ENCODE data around the gene THSD1. TPM values are rescaled to one million over a fixed set of nuclear protein-coding genes. Genes with fewer than 3 reads are reported as not detected.
"Not testable (repeated sequence)": the region's sequence is repeated elsewhere in the genome, so short reads cannot be mapped to it uniquely, and the experiment has no call there.

THSD1 gene
- total RNA-seq, 1 donor from 2014 or later = 19.5 TPM

GRCh38 chr13:52345631-52346251 is 60.2 kb downstream of the THSD1 start:
- no peak for FAIRE-seq
- H3K4me3 ChIP-seq (ENCODE audit: low read depth, low read length) = no peak overlapping the region
- TF ChIP-seq CTCF (IDR thresholded peaks at IDR 0.05; ENCODE audit: insufficient read depth, low read length, severe bottlenecking) = no peak
- no peak for DNase-seq (ENCODE audit: low read depth)
- H3K36me3 ChIP-seq (ENCODE audit: control insufficient read depth, insufficient read depth, low read length) = no peaks in the 10 kb centered on the region
- no peaks in the 10 kb centered on the region for H3K27me3 ChIP-seq (ENCODE audit: control insufficient read depth, insufficient read depth, low read length)

- Histone ChIP-seq H3K4me3 (ENCODE audit: low read depth, low read length) (no peak overlapping the region), H3K36me3 (ENCODE audit: control insufficient read depth, insufficient read depth, low read length) (no peaks in the 10 kb centered on the region), H3K27me3 (ENCODE audit: control insufficient read depth, insufficient read depth, low read length) (no peaks in the 10 kb centered on the region)
- no peak for TF ChIP-seq CTCF (IDR thresholded peaks at IDR 0.05; ENCODE audit: insufficient read depth, low read length, severe bottlenecking)
- peak; percentile 80 for DNase-seq (ENCODE audit: low read depth)
- no peak for FAIRE-seq
These were observed 60.9 kb downstream of the THSD1 start for GRCh38 chr13:52345048-52345447.

- DNase-seq (ENCODE audit: low read depth) (no peak), FAIRE-seq (no peak)
- TF ChIP-seq CTCF (IDR thresholded peaks at IDR 0.05; ENCODE audit: insufficient read depth, low read length, severe bottlenecking) = no peak
- no peaks in the 10 kb centered on the region for H3K36me3 ChIP-seq (ENCODE audit: control insufficient read depth, insufficient read depth, low read length)
- H3K27me3 ChIP-seq (ENCODE audit: control insufficient read depth, insufficient read depth, low read length) = no peaks in the 10 kb centered on the region
- H3K4me3 ChIP-seq (ENCODE audit: low read depth, low read length) = no peak overlapping the region
These were observed 61.9 kb downstream of the THSD1 start for GRCh38 chr13:52344108-52344507.

GRCh38 chr13:52342203-52342602 is 63.8 kb downstream of the THSD1 start:
- FAIRE-seq = peak; percentile 73
- H3K4me3 ChIP-seq (ENCODE audit: low read depth, low read length); H3K27me3 ChIP-seq (ENCODE audit: control insufficient read depth, insufficient read depth, low read length); DNase-seq (ENCODE audit: low read depth); H3K36me3 ChIP-seq (ENCODE audit: control insufficient read depth, insufficient read depth, low read length): not testable (repeated sequence)

GRCh38 chr13:52337828-52338455 is 68.0 kb downstream of the THSD1 start:
- FAIRE-seq; H3K36me3 ChIP-seq (ENCODE audit: control insufficient read depth, insufficient read depth, low read length); H3K27me3 ChIP-seq (ENCODE audit: control insufficient read depth, insufficient read depth, low read length); H3K4me3 ChIP-seq (ENCODE audit: low read depth, low read length): not testable (repeated sequence)
- peak; percentile 31 for DNase-seq (ENCODE audit: low read depth)

- not testable (repeated sequence) for H3K27me3 ChIP-seq (ENCODE audit: control insufficient read depth, insufficient read depth, low read length); H3K36me3 ChIP-seq (ENCODE audit: control insufficient read depth, insufficient read depth, low read length); DNase-seq (ENCODE audit: low read depth); FAIRE-seq; H3K4me3 ChIP-seq (ENCODE audit: low read depth, low read length)
These were observed 71.9 kb downstream of the THSD1 start for GRCh38 chr13:52334107-52334506.

GRCh38 chr13:52331844-52332243 is 74.1 kb downstream of the THSD1 start:
- DNase-seq (ENCODE audit: low read depth); FAIRE-seq; H3K4me3 ChIP-seq (ENCODE audit: low read depth, low read length); H3K27me3 ChIP-seq (ENCODE audit: control insufficient read depth, insufficient read depth, low read length); H3K36me3 ChIP-seq (ENCODE audit: control insufficient read depth, insufficient read depth, low read length): not testable (repeated sequence)

Other genes with a start within 250 kb of the THSD1 start
- gene NEK3, start 246.6 kb downstream of the THSD1 start, total RNA-seq = 6.8 and 9.3 TPM in 2 replicates
- 24.5 and 25.5 TPM in 2 replicates for gene VPS36, start 44.5 kb upstream of the THSD1 start, total RNA-seq
- 6.6 and 8.6 TPM in 2 replicates for gene CKAP2, start 49.3 kb upstream of the THSD1 start, total RNA-seq
- gene HNRNPA1L2, start 236.3 kb upstream of the THSD1 start, total RNA-seq = 3.7 and 3.8 TPM in 2 replicates
- gene SUGT1, start 246.7 kb upstream of the THSD1 start, total RNA-seq = 25.7 and 25.8 TPM in 2 replicates

All from bronchial epithelial cell (primary cell).